Measurements from ENCODE around the gene DNAJC25.
"Not testable (repeated sequence)": the region's sequence is repeated elsewhere in the genome, so short reads cannot be mapped to it uniquely, and the experiment has no call there.

The DNAJC25 gene

DNA sequence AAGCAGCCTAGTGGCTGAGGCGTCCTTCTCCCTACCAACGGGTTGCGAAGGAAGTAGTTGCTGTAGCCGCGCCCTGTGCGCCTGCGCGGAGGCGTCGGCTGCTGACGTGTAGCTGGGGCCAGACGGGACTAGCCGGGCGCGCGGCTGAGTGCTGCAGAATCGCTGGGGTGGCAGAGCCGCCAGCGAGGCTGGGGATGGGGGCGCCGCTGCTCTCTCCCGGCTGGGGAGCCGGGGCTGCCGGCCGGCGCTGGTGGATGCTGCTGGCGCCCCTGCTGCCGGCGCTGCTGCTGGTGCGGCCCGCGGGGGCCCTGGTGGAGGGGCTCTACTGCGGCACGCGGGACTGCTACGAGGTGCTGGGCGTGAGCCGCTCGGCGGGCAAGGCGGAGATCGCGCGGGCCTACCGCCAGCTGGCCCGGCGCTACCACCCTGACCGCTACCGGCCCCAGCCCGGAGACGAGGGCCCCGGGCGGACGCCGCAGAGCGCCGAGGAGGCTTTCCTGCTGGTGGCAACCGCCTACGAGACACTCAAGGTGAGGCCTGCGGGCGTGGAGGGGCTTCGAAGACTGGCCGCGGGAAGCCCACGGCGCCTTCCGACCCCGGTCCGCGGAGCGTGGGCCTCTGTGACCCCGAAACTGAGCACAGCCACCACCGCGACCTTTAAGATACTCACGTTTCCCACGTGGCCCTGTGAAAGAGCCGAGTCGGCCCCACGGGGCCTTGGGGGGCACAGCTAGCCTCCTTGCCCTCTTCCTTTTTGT, at the start of gene DNAJC25:
Gene DNAJC25, plus strand, starts transcription at position 121 of the 758 bp plus-strand sequence. Its CDS starts 74 bp downstream, at position 195.
- no peak for FAIRE-seq

DNA sequence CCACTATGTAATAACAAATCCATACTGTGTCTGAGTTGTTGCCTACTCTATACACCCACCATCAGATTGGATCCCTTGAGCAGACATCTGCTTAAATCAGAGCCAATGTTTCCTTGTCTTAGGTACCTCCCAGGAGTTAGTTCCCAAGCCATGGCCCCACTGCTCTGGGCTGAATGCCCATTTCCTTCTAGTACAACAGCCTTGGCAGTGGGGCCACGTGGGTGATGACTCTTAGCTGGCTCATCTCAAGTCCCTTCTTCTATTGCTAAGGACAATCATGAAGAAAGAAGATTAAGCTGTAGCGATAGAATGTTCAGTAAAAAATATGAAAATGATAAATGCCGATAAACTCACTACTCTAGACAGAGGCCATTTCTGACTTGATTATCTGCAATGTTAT, 48.2 kb upstream of the DNAJC25 start:
- no peak for FAIRE-seq

DNA sequence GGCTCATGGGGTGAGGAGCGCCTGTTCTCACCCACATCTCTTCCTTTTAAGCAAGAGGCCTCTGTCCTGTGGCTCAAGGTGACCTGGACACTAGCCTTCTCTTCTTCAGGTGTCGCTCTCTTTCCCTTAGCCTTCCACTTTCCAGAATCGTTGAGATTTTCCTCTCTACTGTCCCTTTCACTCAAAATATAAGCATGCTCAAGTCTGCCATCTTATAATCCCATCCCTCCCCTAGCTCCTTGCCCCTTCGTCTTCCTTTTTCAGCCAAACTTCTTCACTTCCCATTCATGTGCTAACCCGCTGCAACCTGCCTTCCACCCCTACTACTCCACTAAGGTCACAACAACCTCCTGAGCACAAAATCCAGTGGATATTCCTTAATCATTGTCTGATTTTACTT, 44.8 kb upstream of the DNAJC25 start:
- no peak for FAIRE-seq

DNA sequence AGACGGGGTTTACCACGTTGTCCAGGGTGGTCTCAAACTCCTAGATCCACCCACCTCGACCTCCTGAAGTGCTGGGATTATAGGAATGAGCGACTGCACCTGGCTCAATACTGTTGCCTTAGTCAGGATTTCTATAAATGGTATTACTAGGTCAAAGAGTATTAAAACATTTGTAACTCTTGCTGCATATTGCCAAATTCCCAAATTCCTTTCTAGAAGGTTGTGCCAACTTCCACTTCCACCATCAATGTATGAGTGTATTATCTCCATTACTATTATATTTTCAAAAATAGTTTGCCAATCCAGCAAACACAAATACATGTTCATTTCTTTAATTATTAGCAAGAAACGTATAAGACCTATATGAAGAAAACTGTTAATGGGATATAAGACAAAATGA, 42.3 kb upstream of the DNAJC25 start:
- FAIRE-seq = no peak

DNA sequence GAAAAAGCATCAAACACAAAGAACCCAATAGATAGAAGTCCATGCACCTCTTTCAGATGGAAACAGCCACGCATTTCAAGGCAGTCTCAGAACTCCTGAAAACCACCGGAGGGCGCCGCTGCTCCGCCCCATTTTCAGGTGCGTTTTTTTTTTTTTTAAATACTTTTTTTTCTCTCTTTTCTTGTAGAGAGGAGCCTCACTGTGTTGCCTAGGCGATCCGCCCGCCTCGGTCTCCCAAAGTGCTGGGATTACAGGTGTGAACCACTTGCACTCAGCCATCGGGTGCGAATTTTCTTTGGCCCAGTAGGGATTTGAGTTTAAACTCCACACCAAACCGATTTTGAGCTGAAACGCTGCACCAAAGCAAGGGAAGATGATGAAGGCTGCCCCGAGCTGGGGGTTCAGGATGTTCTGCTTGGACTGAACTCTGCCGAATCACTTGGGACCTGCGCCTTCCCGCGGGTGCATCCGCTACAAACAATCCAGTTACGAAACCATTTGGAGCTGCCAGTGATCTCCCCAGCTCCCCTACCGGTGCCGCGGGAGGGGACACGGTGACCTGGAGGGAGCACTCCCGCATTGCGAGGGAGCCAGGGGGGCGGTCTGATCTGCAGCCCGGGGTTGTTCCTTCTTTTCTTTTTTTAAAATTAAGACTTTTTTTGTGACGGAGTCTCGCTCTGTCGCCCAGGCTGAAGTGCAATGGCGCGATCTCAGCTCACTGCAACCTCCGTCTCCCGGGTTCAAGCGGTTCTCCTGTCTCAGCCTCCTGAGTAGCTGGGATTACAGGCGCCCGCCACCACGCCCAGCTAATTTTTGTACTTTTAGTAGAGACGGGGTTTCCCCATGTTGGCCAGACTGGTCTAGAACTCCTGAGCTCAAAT, 33.0 kb upstream of the DNAJC25 start:
- no peak for FAIRE-seq

DNA sequence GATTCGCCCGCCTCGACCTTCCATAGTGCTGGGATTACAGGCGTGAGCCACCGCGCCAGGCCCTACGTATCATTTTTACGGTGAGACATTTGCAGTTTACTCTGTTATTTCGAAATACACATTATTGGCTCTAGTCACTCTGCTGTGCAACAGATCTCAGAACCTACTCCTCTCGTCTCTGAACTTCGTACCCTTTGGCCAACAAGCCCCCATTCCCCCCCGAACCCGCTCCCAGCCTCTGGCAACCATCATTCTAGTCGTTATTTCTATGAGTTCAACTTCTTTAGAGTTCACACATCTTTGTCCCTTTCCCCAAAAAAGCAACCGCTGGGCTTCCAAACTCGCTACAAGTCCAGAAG, 32.4 kb upstream of the DNAJC25 start:
- FAIRE-seq = no peak

DNA sequence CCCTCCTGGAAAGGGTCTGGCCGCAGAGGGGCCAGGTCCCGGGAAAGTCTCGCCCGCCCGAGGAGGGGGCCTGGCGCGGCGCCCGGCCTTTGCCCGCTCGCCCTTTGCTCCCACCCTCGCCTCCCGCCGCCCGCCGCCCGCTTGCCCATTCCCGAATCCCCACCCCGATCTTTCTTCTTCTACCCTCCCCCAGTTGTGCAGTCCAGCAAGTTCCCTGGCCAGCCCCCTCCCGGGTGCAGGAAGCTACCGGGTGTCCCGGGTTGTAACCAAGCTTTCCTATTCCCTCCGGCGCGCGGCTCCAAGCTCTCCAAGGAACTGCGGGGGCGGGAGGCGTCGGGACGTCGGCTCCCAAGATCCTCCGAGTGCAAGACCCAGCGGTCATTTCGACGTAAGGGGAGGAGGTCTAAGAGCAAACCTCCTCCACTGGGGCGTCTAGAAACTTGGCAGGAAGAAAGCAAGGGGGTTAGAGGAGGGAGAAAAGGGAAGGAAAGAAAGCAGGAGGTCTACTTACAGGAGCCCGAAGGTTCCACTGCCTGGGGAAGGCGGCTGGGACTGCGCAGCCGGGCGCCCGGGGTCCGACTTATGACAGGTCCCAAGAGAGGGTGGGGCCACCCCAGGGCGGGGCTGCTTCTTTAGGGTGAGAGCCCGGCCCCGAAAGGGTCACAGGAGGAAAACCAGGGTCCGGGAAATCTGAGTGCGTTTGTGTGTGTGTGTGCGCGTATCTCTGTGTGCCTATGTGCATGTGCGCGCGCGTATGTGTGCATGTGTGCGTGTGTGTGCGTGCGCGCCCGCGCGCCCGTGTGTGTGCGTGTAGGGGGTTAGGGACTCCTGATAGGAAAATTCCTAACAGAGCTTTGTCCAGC, 31.8 kb upstream of the DNAJC25 start, which contains the start of gene PTGR1:
Gene PTGR1, minus strand, starts transcription at position 556 of the 863 bp plus-strand sequence. CDS start 2,225 bp downstream, outside the sequence.
- FAIRE-seq = no peak

DNA sequence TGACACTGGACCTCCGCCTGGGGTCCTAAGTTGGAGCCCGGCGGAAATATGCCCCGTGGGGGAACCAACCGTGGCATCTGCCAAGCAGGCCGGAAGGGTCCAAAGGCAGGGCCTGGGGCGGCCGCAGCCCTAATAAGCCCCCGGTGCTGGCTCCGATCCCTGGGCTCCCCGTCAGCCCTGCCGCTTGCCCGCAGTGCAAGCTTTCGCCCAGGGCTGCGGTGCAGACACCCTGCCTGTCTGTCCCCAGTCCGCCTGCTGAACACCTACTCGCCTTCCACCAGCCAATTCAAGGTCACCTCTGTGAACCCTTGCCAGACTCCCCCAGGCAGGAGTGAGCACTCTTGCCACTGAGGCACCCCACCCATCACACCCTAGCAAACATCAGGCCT, 31.2 kb upstream of the DNAJC25 start:
- FAIRE-seq = no peak

DNA sequence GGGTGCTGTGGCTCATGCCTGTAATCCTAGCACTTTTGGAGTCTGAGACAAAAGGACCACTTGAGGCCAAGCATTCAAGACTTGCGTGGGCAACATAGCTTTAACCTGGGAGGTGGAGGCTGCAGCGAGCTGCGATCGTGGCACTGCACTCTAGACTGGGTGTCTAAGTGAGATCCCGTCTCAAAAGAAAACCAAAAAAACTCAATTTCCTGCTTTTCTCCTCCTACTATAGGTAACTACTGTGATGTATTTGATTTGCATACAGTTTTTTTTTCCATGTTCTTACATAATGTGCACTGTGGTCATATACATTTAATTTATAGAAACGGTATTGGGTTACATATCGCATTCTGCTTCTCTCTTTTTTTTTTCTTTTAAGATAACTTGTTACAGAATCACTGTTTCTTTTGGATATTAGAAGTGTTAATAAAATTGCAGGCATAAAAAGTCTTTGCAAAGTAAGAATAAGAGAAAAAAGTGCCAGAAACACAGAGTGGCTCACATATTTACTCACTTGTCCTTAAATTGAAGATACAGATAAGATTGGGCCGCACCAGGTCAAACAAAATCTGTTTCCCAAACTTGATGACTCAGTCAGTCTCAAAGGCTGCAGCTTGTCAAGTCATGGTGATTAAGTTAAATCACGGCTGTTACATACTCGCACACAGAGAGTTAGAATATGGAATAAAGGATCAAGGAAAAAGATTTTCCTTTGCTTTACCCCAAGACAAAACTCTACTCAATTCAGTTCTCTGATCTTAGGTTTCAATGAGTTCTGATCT, 29.7 kb upstream of the DNAJC25 start:
- no peak for FAIRE-seq

DNA sequence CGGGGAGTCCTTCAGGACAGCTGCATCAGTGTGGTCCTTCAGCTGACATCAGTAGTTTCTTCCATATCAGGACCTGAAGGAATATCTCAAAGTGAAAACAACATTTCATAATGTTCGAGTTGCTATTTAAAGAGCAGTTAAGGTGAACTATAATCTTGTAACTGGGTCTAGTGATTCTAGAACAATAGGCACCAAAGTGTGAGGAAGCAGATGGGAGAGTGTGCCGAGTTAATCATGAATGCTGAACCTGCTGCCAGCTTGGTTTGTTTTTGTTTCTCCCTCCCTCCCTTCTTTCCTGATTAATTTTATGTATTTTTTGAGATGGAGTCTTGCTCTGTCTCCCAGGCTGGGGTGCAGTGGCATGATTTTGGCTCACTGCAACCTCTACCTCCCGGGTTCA, 28.1 kb upstream of the DNAJC25 start:
- no peak for FAIRE-seq

DNA sequence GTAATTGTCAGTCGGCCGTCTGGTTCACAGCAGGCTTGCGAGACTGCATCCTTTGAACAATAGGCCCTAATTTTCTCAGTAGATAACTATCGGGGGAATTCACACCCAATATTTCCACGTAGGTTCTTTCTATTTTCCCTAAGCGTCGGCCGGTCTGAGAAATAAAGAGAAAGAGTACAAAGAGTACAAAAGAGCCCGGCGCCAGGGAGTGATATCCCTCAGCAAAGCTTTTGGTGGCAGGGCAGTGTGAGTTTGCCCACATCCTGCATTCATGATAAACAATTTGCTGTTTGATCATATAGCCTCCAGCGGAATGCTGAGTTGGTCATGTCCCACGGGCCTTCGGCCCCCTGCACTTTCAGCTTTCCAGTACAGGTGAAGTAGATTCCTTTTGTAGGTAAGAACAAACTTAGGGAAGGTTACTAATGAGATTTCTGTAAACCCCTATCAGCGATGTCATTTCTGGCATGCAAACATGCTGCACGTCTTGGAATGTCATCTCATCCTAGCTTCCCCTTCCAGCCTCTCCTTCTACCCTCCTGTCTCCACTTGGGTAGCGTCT, 27.0 kb upstream of the DNAJC25 start:
- no peak for FAIRE-seq

DNA sequence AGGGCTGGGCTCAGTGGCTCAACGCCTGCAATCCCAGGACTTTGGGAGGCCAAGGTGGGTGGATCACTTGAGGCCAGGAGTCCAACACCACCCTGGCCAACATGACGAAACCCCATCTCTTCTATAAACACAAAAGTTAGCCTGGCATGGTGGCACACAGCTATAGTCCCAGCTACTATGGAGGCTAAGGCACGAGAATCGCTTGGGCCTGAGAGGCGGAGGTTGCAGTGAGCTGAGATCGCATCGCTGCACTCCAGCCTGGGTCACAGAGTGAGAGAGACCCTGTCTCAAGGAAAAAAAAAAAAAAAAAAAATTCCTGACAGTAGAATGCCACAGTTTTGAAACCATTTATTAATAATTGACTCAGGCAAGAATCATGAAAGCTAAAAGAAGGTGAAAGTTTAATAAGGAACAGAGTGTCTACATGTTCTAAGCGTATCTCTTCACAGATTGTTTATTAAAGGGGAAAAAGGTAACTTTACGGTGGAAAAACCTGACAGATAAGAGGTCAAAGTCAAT, 26.0 kb upstream of the DNAJC25 start:
- FAIRE-seq = no peak

DNA sequence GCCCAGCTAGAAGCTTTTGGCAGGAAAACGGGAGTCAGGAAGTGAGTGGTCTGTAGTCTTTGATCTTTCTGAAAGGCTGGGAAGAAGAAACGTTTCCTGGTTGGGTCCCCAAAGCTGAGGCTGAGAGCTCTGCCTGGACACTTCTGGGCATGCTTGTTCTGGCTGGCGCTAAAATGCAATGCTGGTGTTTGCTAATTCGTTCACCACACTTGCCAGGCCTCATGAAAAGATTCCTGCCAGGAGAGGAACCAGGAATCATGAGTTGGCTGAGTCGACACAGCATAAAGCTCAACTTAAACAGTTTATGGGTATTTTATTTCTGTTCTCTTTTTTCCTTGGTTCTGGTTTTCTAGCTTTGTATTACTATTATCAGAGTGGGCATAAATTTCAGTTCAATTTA, 21.0 kb upstream of the DNAJC25 start:
- FAIRE-seq = no peak

DNA sequence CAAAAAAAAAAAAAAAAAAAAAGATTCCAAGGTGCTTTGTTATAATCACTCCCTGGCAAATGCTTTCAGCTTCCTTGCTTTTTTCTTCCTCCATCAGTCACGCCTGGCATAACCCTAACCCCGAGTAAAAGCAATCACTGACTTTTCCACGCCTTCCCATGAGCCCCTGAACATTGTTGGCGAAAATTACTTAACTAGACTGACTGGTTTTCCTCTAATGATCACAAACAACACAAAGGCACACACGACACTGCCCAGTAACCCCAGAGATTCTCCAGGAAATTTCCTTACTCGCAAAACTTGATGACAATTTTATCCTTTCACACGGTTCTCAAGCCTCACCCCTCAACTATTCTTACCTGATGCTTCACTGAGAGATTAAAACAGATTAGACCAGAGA, 20.3 kb upstream of the DNAJC25 start:
- no peak for FAIRE-seq

DNA sequence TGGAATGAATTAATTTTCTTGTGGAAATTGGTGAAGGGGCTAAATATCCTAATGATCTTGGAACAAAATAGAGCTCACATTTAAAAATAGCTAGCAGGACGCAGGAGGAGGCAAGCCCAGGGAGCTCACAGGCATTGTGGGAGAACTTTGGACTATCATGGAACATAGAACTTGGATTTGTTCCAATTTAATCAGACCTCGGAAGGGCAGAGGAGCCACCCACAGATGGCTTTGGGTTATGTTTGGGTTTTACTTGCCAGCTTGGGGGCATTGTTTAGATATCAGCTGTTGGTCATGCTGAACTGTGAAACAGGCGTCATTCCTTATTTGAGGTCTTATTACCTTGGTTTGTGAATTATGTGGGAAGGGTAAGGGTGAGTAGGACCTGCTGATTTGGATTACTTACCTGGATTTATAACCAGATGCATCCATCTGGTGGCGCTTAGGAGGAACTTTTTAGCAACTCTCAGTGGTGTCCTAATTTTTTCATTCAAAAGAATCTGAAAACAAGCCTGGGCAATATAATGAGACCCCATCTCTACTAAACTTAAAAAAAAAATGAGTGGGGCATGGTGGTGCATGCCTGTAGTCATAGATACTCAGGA, 17.6 kb upstream of the DNAJC25 start:
- FAIRE-seq = no peak

DNA sequence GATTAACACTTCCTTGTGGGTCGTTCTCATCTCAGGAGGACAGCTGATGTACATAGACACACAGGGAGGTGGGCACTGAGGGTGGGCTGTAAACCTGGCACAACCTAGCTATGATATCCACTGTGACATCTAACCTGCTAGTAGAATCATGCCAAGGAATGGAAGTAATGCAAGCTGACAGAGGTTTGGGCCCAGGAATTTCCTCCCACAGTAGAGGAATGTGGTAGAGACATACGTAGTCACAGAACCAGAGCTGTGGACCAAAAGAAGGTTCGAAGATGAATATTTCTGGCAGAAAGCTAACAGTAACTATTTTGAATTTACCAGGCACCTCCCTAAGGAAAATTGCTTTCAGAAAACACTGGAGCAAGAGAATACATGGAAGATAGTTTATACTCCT, 15.2 kb upstream of the DNAJC25 start:
- no peak for FAIRE-seq

DNA sequence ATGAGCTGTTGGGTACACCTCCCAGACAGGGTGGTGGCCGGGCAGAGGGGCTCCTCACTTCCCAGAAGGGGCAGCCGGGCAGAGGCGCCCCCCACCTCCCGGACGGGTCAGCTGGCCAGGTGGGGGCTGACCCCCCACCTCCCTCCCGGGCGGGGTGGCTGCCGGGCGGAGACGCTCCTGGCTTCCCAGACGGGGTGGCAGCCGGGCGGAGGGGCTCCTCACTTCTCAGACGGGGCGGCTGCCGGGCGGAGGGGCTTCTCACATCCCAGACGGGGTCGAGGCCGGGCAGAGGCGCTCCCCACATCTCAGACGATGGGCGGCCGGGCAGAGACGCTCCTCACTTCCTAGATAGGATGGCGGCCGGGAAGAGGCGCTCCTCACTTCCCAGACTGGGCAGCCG, 13.8 kb upstream of the DNAJC25 start:
- not testable (repeated sequence) for FAIRE-seq

DNA sequence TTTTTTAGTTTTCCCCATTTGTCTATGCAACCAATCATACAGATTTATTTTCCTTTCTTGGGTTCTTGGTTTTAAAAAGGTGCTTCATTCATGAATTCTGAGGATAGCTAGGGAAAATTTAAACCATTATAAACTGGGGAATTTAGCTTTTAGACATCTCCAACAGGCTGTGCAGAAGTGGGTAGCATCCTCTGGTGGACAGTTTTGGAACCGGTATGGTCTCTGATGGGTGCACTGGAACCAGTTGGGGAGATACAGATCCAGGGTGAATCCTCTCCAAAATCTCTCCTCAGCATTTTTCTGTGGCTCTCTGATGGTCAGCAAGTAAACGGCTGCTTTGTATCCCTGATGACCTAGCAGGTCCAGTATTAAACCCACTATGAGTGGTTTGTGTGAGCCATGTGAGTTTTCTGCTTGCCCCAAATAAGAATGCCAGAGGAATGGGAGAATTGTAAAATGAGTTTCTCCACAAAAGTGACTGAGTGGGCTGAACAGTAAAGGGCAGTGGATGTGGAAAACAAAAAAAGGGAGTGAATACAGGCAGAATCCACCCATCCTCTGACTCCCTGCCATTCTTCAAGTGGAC, 9.1 kb upstream of the DNAJC25 start:
- FAIRE-seq = no peak

DNA sequence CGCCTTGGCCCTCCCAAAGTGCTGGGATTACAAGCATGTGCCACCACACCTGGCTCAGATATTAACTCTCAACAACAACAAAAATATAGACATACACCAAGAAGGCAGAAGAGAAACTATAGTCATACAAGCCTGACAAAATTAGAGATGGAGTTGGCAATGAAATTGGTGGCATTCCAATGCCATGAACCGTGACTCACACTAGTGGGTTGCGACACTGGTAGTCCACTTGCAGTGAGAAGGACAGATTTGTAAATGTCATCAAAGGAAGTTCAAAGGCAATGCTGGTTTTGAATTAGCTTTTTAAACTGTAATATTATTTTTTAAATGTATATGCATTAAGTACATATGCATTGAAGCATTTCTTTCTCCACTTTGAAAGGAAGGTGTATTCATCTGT, 8.5 kb upstream of the DNAJC25 start:
- FAIRE-seq = no peak

DNA sequence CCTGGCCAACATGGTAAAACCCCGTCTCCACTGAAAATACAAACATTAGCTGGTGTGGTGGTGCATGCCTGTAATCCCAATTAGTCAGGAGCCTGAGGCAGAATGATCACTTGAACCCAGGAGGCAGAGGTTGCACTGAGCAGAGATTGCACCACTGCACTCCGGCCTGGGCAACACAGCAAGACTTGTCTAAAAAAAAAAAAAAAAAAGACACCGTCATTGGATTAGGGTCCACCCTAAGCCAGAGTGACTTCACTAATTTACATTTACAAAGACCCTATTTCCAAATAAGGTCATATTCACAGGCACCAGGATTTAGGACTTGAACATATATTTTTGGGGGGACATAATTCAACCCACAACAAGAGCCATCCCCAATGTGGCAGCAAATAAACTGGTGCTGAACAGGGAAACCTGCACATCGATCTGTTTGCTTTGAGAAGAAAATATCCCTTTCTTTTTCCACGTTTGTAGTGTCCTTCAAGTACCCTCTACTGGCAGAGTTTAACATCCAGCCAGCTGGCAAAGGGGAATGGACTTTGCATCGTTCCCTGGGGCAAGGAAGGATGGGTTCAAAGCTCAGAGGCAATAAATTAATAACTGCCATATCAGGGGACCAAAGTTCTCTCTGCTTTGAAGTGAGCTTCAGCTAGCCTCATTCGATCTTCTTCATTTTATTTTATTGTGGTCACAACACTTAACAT, 3.7 kb upstream of the DNAJC25 start:
- FAIRE-seq = no peak

All from endometrium (tissue), 2 donors.